Measurements from ENCODE around the gene ADAMTSL1.

The ADAMTSL1 gene

DNA sequence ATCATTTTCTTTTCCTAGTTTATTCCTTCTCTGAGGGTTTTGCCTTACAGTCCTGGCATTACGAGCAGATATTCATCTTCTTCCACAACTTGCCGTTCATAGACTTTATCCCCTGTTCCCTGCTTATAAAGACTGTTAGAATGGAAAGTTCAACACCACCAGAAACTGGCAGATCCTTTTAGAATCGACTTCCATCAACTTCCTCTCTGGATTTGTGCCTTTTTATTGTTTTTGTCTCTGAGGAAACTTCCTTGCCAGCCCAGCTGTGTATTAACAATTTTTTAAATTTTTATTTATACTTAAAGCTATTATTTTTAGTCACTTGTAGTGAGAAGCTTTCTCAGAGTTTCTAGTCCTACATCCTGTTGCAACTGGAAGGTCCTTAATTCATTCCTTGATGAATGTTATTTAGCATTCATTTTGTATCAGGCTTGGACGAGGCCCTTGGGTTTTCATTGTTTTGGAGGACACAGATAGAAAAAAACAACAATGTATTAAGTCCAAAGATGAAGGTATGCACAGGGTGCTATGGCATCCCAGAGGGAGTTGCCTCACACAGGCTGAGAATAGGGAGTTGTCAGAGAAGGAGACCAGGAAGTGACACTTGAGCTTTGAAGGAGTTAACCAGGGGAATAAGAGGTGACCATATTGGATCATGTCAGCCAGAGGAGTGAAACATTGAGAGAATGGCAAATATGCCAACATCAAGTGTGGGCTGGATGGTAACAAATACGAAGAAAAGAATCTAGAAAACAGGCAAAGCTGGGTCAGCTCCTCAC is 81.3 kb downstream of the ADAMTSL1 start:
- H3K27ac ChIP-seq = no peak overlapping the region; the same call in 1 of the 2 replicates
- TF ChIP-seq, protein P1, sequence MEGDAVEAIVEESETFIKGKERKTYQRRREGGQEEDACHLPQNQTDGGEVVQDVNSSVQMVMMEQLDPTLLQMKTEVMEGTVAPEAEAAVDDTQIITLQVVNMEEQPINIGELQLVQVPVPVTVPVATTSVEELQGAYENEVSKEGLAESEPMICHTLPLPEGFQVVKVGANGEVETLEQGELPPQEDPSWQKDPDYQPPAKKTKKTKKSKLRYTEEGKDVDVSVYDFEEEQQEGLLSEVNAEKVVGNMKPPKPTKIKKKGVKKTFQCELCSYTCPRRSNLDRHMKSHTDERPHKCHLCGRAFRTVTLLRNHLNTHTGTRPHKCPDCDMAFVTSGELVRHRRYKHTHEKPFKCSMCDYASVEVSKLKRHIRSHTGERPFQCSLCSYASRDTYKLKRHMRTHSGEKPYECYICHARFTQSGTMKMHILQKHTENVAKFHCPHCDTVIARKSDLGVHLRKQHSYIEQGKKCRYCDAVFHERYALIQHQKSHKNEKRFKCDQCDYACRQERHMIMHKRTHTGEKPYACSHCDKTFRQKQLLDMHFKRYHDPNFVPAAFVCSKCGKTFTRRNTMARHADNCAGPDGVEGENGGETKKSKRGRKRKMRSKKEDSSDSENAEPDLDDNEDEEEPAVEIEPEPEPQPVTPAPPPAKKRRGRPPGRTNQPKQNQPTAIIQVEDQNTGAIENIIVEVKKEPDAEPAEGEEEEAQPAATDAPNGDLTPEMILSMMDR (conservative IDR thresholded peaks at IDR 0.05) = no peak

DNA sequence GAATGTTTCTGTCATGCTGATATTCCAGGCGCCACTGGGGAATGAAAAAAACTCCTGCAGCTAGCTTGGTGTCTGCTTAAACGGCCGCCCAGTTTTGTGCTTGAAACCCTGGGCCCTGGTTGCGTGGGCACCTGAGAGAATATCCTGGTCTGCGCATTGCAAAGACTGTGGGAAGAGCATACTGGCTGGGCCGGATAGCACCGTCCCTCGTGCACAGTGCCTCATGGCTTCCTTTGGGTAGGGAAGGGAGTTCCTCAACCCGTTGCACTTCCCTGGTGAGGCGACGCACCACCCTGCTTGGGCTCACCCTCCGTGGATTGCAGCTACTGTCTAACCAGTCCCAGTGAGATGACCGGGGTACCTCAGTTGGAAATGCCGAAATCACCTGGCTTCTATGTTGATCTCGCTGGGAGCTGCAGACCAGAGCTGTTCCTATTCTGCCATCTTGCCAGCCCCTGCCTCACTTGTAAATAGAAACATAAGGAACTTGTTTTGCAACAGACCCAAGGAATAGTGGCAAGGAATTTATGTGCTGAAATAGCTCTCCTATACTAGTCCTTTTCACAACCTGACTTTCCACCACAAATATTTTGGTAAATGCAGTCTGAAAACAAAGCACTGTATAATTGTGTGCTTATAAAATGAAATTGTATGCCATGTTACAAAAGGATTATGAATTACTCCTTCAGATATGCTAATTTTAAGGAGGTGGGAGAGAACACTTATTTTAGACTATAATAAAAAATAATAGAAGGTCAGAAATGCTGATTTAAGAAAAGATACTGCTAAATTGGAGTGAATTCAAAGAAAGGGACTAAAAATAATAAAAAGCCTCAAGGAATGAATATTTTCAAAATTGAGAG is 90.3 kb downstream of the ADAMTSL1 start:
- TF ChIP-seq, protein P1 (conservative IDR thresholded peaks at IDR 0.05) = no peak
- no peak overlapping the region for H3K27ac ChIP-seq

- no peak overlapping the region; the same call in 1 of the 2 replicates for H3K27ac ChIP-seq
- TF ChIP-seq, protein P1 (conservative IDR thresholded peaks at IDR 0.05) = no peak
These were observed 92.2 kb downstream of the ADAMTSL1 start for GRCh38 chr9:18566121-18566520.

DNA sequence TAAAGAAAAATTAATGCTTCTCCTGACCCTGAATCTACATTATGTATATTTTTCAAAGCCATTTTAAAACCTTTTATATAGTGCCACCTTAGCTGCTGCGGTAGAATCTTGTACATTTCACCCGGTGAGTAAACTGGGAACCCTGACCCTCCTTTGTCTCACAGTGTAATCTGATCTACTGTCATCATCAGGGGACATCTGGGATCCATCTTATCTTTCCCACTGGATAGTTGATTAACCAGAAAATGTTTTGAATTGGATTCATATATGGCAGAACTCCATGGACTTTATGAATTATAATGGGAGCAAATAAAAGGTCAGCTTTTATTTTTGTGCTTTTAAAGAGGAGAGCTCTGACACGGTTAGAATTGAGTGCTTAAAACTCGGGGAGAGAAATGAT is 95.0 kb downstream of the ADAMTSL1 start:
- TF ChIP-seq, protein P1 (conservative IDR thresholded peaks at IDR 0.05) = no peak
- peak overlapping the region; percentile 80 for H3K27ac ChIP-seq

- TF ChIP-seq, protein P1 (conservative IDR thresholded peaks at IDR 0.05) = no peak
- H3K27ac ChIP-seq = peak overlapping the region; percentile 80
These were observed 96.1 kb downstream of the ADAMTSL1 start for GRCh38 chr9:18569941-18570630.

DNA sequence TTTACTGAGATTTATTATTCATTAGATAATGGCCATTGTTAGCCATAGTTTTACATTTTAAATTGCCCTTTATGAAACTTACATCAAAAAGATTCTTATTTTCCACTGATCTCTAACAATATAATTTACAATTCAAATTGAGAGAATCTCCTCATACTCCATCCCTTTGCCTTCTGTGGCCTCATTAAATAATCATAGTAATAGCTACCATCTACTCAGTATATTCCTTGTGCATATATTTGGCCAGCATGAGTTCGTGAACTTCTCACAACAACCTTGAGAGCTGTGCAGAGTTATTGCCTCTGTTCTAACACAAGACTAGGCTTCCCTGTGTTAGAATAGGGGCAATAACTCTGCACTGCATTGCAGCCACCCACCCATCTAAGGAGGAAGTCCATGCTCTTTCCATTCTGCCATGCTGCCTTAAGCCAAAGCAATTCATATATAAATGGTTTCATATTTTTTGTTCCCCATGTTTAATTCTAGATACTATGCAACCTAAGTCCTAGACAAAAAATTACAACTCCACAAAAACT is 99.1 kb downstream of the ADAMTSL1 start:
- TF ChIP-seq, protein P1 (conservative IDR thresholded peaks at IDR 0.05) = no peak
- H3K27ac ChIP-seq = no peak overlapping the region
